HCT116 (cell line): Measurements from ENCODE around the gene LRP2BP. TPM values are rescaled to one million over a fixed set of nuclear protein-coding genes. Genes with fewer than 3 reads are reported as not detected.

Experiments used
- ATAC-seq: fragments of 200-7000 bp; cut with Tn5 transposase; 2 replicates; pipeline ENCODE4 v1.9.1; 2020; ENCODE audit warnings: mild to moderate bottlenecking, moderate library complexity
- BruUV-seq: library from RNA; stranded (reverse); fragments of 400-500 nt; replicated peaks from 2 replicates; lab custom pipeline; 2021; lab: Mats Ljungman, UMichigan
- CTCF ChIA-PET: fragments of 300-600 bp; sonication (Branson Sonifier 250); formaldehyde crosslinking; loops from one replicate; lab custom pipeline; 2021; ENCODE audit warnings: antibody characterized with exemption; lab: Charles Lee
- POLR2A ChIA-PET: fragments of 300-600, 350-600 bp; sonication (Branson Sonifier 250); formaldehyde crosslinking; loops from one replicate; lab custom pipeline; 2021; ENCODE audit warnings: antibody characterized with exemption; lab: Charles Lee
- RAD21 ChIA-PET, 2 experiments: fragments of 300-600 bp; sonication (Branson Sonifier 250); formaldehyde crosslinking; loops; one replicate each; lab custom pipeline; 2023; ENCODE audit warnings: low total read pairs in 2 of 2; ENCODE audit not compliant: uncharacterized antibody in 2 of 2, unreplicated experiment in 2 of 2, low non-redundant PET in 1 of 2; lab: Charles Lee
- DNase-seq: peaks from one replicate; pipeline ENCODE4 v3.0.0-alpha.2; 2010; ENCODE audit warnings: low read depth, low spot score
- H2AFZ ChIP-seq: fragments of 200-600 bp; shearing (Covaris generic), sonication (generic); 2 replicates; pipeline ENCODE4 v1.6.1; 2017; ENCODE audit warnings: low read depth, mixed run types, mixed read lengths, antibody characterized with exemption, low read length; ENCODE audit not compliant: poor library complexity, severe bottlenecking
- H3K27ac ChIP-seq: 2 replicates; pipeline ENCODE4 v1.5.1; 2012; ENCODE audit warnings: low read depth, low read length
- H3K27me3 ChIP-seq: fragments of 200-600 bp; sonication (generic); 2 replicates; pipeline ENCODE4 v1.6.1; 2016; ENCODE audit warnings: mixed run types, low read length, mixed read lengths; ENCODE audit not compliant: insufficient read depth
- H3K36me3 ChIP-seq, 2 experiments: fragments of 200-500 bp in 1 of 2; fragments of 200-600 bp in 1 of 2; sonication (Bioruptor generic) in 1 of 2; sonication (generic) in 1 of 2; 2 replicates each; pipeline versions ENCODE4 v1.5.1 to v1.6.1; 2014 to 2016; ENCODE audit warnings: low read length in 2 of 2, inconsistent platforms in 1 of 2, mixed read lengths in 1 of 2, mixed run types in 1 of 2; ENCODE audit not compliant: insufficient read depth in 2 of 2, control insufficient read depth in 1 of 2
- H3K4me1 ChIP-seq, 2 experiments: fragments of 200-600 bp in 1 of 2; sonication (generic) in 1 of 2; 2 replicates each; pipeline versions ENCODE4 v1.5.1 to v1.6.1; 2012 to 2017; ENCODE audit warnings: low read length in 2 of 2, inconsistent platforms in 1 of 2, mild to moderate bottlenecking in 1 of 2, mixed read lengths in 1 of 2, mixed run types in 1 of 2, moderate library complexity in 1 of 2; ENCODE audit not compliant: insufficient read depth in 2 of 2, control insufficient read depth in 1 of 2
- H3K4me2 ChIP-seq: fragments of 200-600 bp; sonication (generic); 2 replicates; pipeline ENCODE4 v1.6.1; 2017; ENCODE audit warnings: mixed run types, low read length, mixed read lengths
- H3K4me3 ChIP-seq, 2 experiments: fragments of 200-600 bp in 1 of 2; sonication (generic) in 1 of 2; replicated peaks in 1 of 2; 2 replicates each; pipeline ENCODE4 v1.5.1; 2011 to 2016; ENCODE audit warnings: low read length in 2 of 2, control low read depth in 1 of 2, low read depth in 1 of 2, mild to moderate bottlenecking in 1 of 2, mixed read lengths in 1 of 2, mixed run types in 1 of 2
- H3K79me2 ChIP-seq: fragments of 200-600 bp; sonication (generic); 2 replicates; pipeline ENCODE4 v1.6.1; 2017; ENCODE audit warnings: mild to moderate bottlenecking, mixed run types, low read length, moderate library complexity, mixed read lengths; ENCODE audit not compliant: insufficient read depth
- H3K9ac ChIP-seq: fragments of 200-600 bp; sonication (generic); 2 replicates; pipeline ENCODE4 v1.6.1; 2016; ENCODE audit warnings: low read length, mixed read lengths
- H3K9me2 ChIP-seq: fragments of 200-600 bp; sonication (generic), shearing (Covaris generic); 2 replicates; pipeline ENCODE4 v1.6.1; 2017; ENCODE audit warnings: mixed run types, mild to moderate bottlenecking, moderate library complexity; ENCODE audit not compliant: insufficient read depth
- H3K9me3 ChIP-seq, 2 experiments: fragments of 200-500 bp in 1 of 2; fragments of 200-600 bp in 1 of 2; sonication (Bioruptor generic) in 1 of 2; sonication (generic) in 1 of 2; 2 replicates each; pipeline ENCODE4 v1.6.1; 2014 to 2017; ENCODE audit warnings: low read length in 2 of 2, mixed read lengths in 2 of 2, inconsistent platforms in 1 of 2, low read depth in 1 of 2, mild to moderate bottlenecking in 1 of 2, mixed run types in 1 of 2, moderate library complexity in 1 of 2; ENCODE audit not compliant: control insufficient read depth in 1 of 2, insufficient read depth in 1 of 2
- H4K20me1 ChIP-seq: fragments of 200-600 bp; sonication (generic), shearing (Covaris generic); 2 replicates; pipeline ENCODE4 v1.6.1; 2017; ENCODE audit warnings: mixed run types, mild to moderate bottlenecking, moderate library complexity; ENCODE audit not compliant: insufficient read depth
- ATF3 ChIP-seq: IDR thresholded peaks from 2 replicates; pipeline ENCODE4 v1.6.1; 2012
- CBX3 ChIP-seq: IDR thresholded peaks from 2 replicates; pipeline ENCODE4 v1.6.1; 2012; ENCODE audit warnings: low read depth
- CEBPB ChIP-seq: IDR thresholded peaks from 2 replicates; pipeline ENCODE4 v1.6.1; 2012; ENCODE audit warnings: low read depth
- CTCF ChIP-seq, 3 experiments: fragments of 200-600 bp in 1 of 3; sonication (generic) in 1 of 3; IDR thresholded peaks in 2 of 3; conservative IDR thresholded peaks in 1 of 3; 2 replicates each; pipeline ENCODE4 v1.5.1; 2012 to 2017; ENCODE audit warnings: low read depth in 2 of 3, low read length in 2 of 3, antibody characterized with exemption in 1 of 3, borderline replicate concordance in 1 of 3, control low read depth in 1 of 3, mild to moderate bottlenecking in 1 of 3, mixed read lengths in 1 of 3, mixed run types in 1 of 3, moderate library complexity in 1 of 3; ENCODE audit not compliant: insufficient read depth in 1 of 3
- EGR1 ChIP-seq: IDR thresholded peaks from 2 replicates; pipeline ENCODE4 v1.6.1; 2012; ENCODE audit warnings: low read depth
- EZH2 ChIP-seq: fragments of 200-600 bp; sonication (generic); IDR thresholded peaks from 2 replicates; pipeline ENCODE4 v1.6.1; 2017; ENCODE audit warnings: antibody characterized with exemption, mixed run types
- FOSL1 ChIP-seq: IDR thresholded peaks from 2 replicates; pipeline ENCODE4 v1.6.1; 2012; ENCODE audit warnings: low read depth
- JUND ChIP-seq: IDR thresholded peaks from 2 replicates; pipeline ENCODE4 v1.6.1; 2012
- MAX ChIP-seq: IDR thresholded peaks from 2 replicates; pipeline ENCODE4 v1.6.1; 2012
- POLR2A ChIP-seq: IDR thresholded peaks from 2 replicates; pipeline ENCODE4 v1.7.0; 2011; ENCODE audit warnings: borderline replicate concordance; ENCODE audit not compliant: insufficient read depth, insufficient read length; ENCODE audit errors: extremely low read depth
- RAD21 ChIP-seq: IDR thresholded peaks from 2 replicates; pipeline ENCODE4 v1.6.1; 2012; ENCODE audit warnings: low read depth, mild to moderate bottlenecking
- REST ChIP-seq: IDR thresholded peaks from 2 replicates; pipeline ENCODE4 v1.6.1; 2012; ENCODE audit warnings: low read depth
- SP1 ChIP-seq: IDR thresholded peaks from 2 replicates; pipeline ENCODE4 v1.6.1; 2012; ENCODE audit warnings: low read depth
- SRF ChIP-seq: IDR thresholded peaks from 2 replicates; pipeline ENCODE4 v1.6.1; 2012; ENCODE audit warnings: low read depth
- YY1 ChIP-seq: IDR thresholded peaks from 2 replicates; pipeline ENCODE4 v1.6.1; 2011; ENCODE audit warnings: low read length, low read depth, moderate library complexity, mild to moderate bottlenecking; ENCODE audit not compliant: insufficient replicate concordance; ENCODE audit errors: extremely low read depth
- ZBTB33 ChIP-seq: IDR thresholded peaks from 2 replicates; pipeline ENCODE4 v1.6.1; 2011; ENCODE audit warnings: mild to moderate bottlenecking, low read length, moderate library complexity; ENCODE audit not compliant: insufficient replicate concordance; ENCODE audit errors: extremely low read depth
- ZFX ChIP-seq: fragments of 450-650 bp; IDR thresholded peaks from 2 replicates; pipeline ENCODE4 v1.6.1; 2017
- ZNF274 ChIP-seq: fragments of 200-500 bp; sonication (Bioruptor generic); IDR thresholded peaks from 2 replicates; pipeline ENCODE4 v1.6.1; 2014; ENCODE audit warnings: mild to moderate bottlenecking, low read depth, low read length, inconsistent platforms
- intact Hi-C: fragments of 100-400 bp; cut with micrococcal nuclease; formaldehyde crosslinking; loops from 2 replicates; pipeline ENCODE4 v1.10.0; 2022
- total RNA-seq: library from RNA; stranded (reverse); gene quantifications from one replicate; pipeline ENCODE4 v1.2.1, GENCODE V29; 2021; ENCODE audit not compliant: unreplicated experiment

The LRP2BP gene
- total RNA-seq, 1 experiment from 2014 or later: 2.9 TPM

GRCh38 chr4:185395956-185396723 lies 416 bp upstream of the LRP2BP start:
- Histone ChIP-seq H3K79me2 (no peaks in the 10 kb centered on the region), H3K4me1 (peaks cover 11 to 29% of the 10 kb centered on the region in 2 experiments), H3K36me3 (peaks cover 7 to 12% of the 10 kb centered on the region in 2 experiments; a peak in 2 of 4 replicates), H3K9me2 (no peaks in the 10 kb centered on the region), H3K27ac (peak overlapping the region; percentile 90), H2AFZ (peak overlapping the region; percentile 5), H3K4me2 (peak overlapping the region; percentile 86), H4K20me1 (no peaks in the 10 kb centered on the region), H3K4me3 (peak overlapping the region; percentile 57 to 61), H3K9ac (peak overlapping the region; percentile 75), H3K9me3 (no peaks in the 10 kb centered on the region), H3K27me3 (no peaks in the 10 kb centered on the region)
- ATAC-seq: peak; percentile 92
- ChIA-PET RAD21 (no interaction called here), CTCF (interaction anchor here (1.0 kb wide), 1 partner anchor 391 kb away, joined by 3 read pairs; no protein-coding TSS in a partner anchor), POLR2A (interaction anchor here (0.7 to 1.6 kb wide), 5 partner anchors 9 to 203 kb away, joined by 3 to 4 read pairs (median 3); partner anchors contain the start of gene UFSP2)
- DNase-seq: peak; percentile 92
- no TSS peak for BruUV-seq
- intact Hi-C loops: loop anchor here (2.0 to 5.0 kb wide), 2 partner anchors 194 to 201 kb away; partner anchors contain the start of gene CFAP97
- TF ChIP-seq JUND (peak; percentile 33; the same call in 1 of the 2 replicates), REST (no peak; the same call in 1 of the 2 replicates), YY1 (peak; percentile 97), ZFX (peak; percentile 31; the same call in 1 of the 2 replicates), CTCF (IDR thresholded peaks at IDR 0.05 in 2 of 3, conservative IDR thresholded peaks at IDR 0.05 in 1 of 3; ENCODE audit: borderline replicate concordance in 1 of 3, insufficient read depth in 1 of 3, low read depth in 2 of 3, low read length in 2 of 3) (no peak), FOSL1 (no peak), RAD21 (no peak), SP1 (peak; percentile 83), ATF3 (no peak), ZBTB33 (peak; percentile 61), EGR1 (peak; percentile 93), EZH2 (no peak), CEBPB (no peak; the same call in 1 of the 2 replicates), POLR2A (peak; percentile 79), ZNF274 (no peak), MAX (peak; percentile 100), SRF (peak; percentile 59; the same call in 1 of the 2 replicates), CBX3 (peak; percentile 88)
